HEK293 (cell line): Measurements from ENCODE around the gene MRO.

Experiments used
- CTCF ChIP-seq: fragments of 450-650 bp; formaldehyde crosslinking; IDR thresholded peaks from 2 replicates; pipeline ENCODE4 v1.5.1; 2016; ENCODE audit warnings: missing biosample characterization, missing genetic modification characterization
- PRDM2 ChIP-seq: fragments of 450-650 bp; formaldehyde crosslinking; IDR thresholded peaks from 2 replicates; pipeline ENCODE4 v1.5.1; 2016; ENCODE audit warnings: missing biosample characterization, missing genetic modification characterization, borderline replicate concordance
- ZNF121 ChIP-seq: fragments of 450-650 bp; formaldehyde crosslinking; IDR thresholded peaks from 2 replicates; pipeline ENCODE4 v1.5.1; 2016; ENCODE audit warnings: missing biosample characterization, missing genetic modification characterization
- ZNF211 ChIP-seq: fragments of 450-650 bp; formaldehyde crosslinking; IDR thresholded peaks from 2 replicates; pipeline ENCODE4 v1.5.1; 2016; ENCODE audit warnings: low read depth, missing biosample characterization, missing genetic modification characterization
- ZNF530 ChIP-seq: fragments of 450-650 bp; formaldehyde crosslinking; IDR thresholded peaks from 2 replicates; pipeline ENCODE4 v1.5.1; 2016; ENCODE audit warnings: low read depth, missing biosample characterization, missing genetic modification characterization

- TF ChIP-seq ZNF211 (tag by site-specific recombination) (no peak), PRDM2 (no peak), CTCF (tag by site-specific recombination) (no peak), ZNF121 (tag by site-specific recombination) (no peak), ZNF530 (tag by site-specific recombination) (no peak)
These were observed 25.1 kb upstream of the MRO start for GRCh38 chr18:50844960-50845359.
